Osteocyte (in vitro differentiated cells): ENCODE measurements around the gene SPTBN1. TPM values are rescaled to one million over a fixed set of nuclear protein-coding genes. Genes with fewer than 3 reads are reported as not detected.

ENCODE experiments used
- DNase-seq: peaks from one replicate; pipeline ENCODE4 v3.0.0; 2021; ENCODE audit warnings: mixed read lengths; ENCODE audit not compliant: unreplicated experiment; ENCODE audit errors: extremely low spot score
- H3K27ac Mint-ChIP-seq: one replicate; pipeline ENCODE4 v1.8.0; 2021; ENCODE audit warnings: mild to moderate bottlenecking, mixed read lengths; ENCODE audit not compliant: unreplicated experiment
- H3K27me3 Mint-ChIP-seq: one replicate; pipeline ENCODE4 v1.8.0; 2021; ENCODE audit warnings: mixed read lengths; ENCODE audit not compliant: unreplicated experiment
- H3K36me3 Mint-ChIP-seq: one replicate; pipeline ENCODE4 v1.8.0; 2021; ENCODE audit warnings: mixed read lengths; ENCODE audit not compliant: unreplicated experiment
- H3K4me1 Mint-ChIP-seq: one replicate; pipeline ENCODE4 v1.8.0; 2021; ENCODE audit warnings: mixed read lengths; ENCODE audit not compliant: unreplicated experiment
- H3K4me3 Mint-ChIP-seq: one replicate; pipeline ENCODE4 v1.8.0; 2021; ENCODE audit warnings: mild to moderate bottlenecking, moderate library complexity, mixed read lengths; ENCODE audit not compliant: unreplicated experiment
- H3K9me3 Mint-ChIP-seq: one replicate; pipeline ENCODE4 v1.8.0; 2021; ENCODE audit warnings: mixed read lengths; ENCODE audit not compliant: unreplicated experiment
- total RNA-seq: library from RNA; stranded (reverse); gene quantifications from 2 replicates; pipeline ENCODE4 v1.2.1, GENCODE V29; 2021
- TF ChIP-seq, protein P1 (sequence below): fragments of 200-600 bp; sonication (generic); IDR thresholded peaks from 2 replicates; pipeline ENCODE4 v1.5.0; 2021; ENCODE audit warnings: antibody characterized with exemption, mild to moderate bottlenecking, moderate library complexity

The SPTBN1 gene
- total RNA-seq, 1 donor from 2014 or later, result 248 TPM

- TF ChIP-seq, protein P1, sequence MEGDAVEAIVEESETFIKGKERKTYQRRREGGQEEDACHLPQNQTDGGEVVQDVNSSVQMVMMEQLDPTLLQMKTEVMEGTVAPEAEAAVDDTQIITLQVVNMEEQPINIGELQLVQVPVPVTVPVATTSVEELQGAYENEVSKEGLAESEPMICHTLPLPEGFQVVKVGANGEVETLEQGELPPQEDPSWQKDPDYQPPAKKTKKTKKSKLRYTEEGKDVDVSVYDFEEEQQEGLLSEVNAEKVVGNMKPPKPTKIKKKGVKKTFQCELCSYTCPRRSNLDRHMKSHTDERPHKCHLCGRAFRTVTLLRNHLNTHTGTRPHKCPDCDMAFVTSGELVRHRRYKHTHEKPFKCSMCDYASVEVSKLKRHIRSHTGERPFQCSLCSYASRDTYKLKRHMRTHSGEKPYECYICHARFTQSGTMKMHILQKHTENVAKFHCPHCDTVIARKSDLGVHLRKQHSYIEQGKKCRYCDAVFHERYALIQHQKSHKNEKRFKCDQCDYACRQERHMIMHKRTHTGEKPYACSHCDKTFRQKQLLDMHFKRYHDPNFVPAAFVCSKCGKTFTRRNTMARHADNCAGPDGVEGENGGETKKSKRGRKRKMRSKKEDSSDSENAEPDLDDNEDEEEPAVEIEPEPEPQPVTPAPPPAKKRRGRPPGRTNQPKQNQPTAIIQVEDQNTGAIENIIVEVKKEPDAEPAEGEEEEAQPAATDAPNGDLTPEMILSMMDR, result no peak
- peak overlapping the region; percentile 59 for H3K27ac Mint-ChIP-seq
- no peaks in the 10 kb centered on the region for H3K9me3 Mint-ChIP-seq
- H3K4me1 Mint-ChIP-seq, result peaks cover 49% of the 10 kb centered on the region
- no peak overlapping the region for H3K4me3 Mint-ChIP-seq
- DNase-seq, result no peak
- H3K27me3 Mint-ChIP-seq, result no peaks in the 10 kb centered on the region
- peaks cover 19% of the 10 kb centered on the region for H3K36me3 Mint-ChIP-seq
These were observed 140.1 kb downstream of the SPTBN1 start for GRCh38 chr2:54595999-54596902.

GRCh38 chr2:54597153-54597848 lies 141.2 kb downstream of the SPTBN1 start:
- TF ChIP-seq, protein P1, result no peak
- Mint-ChIP-seq H3K9me3 (no peaks in the 10 kb centered on the region), H3K27me3 (no peaks in the 10 kb centered on the region), H3K4me1 (peaks cover 43% of the 10 kb centered on the region), H3K36me3 (peaks cover 19% of the 10 kb centered on the region), H3K4me3 (no peak overlapping the region), H3K27ac (peak overlapping the region; percentile 59)
- no peak for DNase-seq

DNA sequence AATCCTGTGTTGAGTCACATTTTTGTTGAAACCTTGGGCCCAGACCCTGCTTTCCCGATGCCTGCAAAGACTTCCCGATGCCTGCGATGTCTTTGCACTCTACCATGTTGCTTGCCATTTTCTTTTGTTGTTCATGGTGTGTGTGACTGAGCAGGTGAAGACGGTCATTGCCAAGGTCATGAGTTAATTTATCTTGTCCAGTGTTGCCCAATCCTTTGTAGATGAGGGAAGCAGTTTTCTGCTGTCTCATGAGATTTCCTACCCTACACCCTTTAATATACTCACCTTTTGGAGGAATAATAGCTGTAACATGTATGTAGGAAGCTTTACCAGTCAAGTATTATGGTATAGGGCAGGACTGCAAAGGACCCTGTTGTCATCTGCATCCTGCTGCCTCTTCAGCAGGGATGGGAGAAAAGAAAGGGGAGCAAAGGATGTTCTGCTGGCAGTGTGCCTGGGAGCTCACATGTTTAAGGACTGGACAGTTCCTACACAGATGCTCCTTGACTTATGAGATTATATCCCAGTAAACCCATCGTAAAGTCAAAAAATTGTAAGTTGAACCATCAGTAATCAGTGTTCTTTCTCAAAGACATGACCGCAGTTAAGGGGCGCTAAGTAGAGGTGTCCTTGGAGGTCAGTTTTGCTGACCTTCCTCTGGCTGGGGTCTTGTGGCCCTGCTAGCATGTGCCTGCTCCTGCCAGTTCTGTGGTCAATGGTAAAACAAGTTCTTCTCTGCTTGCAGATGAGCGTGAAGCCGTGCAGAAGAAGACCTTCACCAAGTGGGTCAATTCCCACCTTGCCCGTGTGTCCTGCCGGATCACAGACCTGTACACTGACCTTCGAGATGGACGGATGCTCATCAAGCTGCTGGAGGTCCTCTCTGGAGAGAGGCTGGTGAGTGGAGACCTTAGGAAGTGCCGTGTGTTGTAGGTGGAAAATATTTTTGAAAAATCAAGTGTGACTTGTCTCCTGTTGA lies 142.5 kb downstream of the SPTBN1 start:
- H3K36me3 Mint-ChIP-seq, result peaks cover 16% of the 10 kb centered on the region
- H3K27ac Mint-ChIP-seq, result no peak overlapping the region
- H3K4me3 Mint-ChIP-seq, result no peak overlapping the region
- no peak for DNase-seq
- H3K4me1 Mint-ChIP-seq, result peaks cover 57% of the 10 kb centered on the region
- H3K9me3 Mint-ChIP-seq, result no peaks in the 10 kb centered on the region
- TF ChIP-seq, protein P1, result no peak
- H3K27me3 Mint-ChIP-seq, result no peaks in the 10 kb centered on the region

GRCh38 chr2:54599326-54599710 lies 143.2 kb downstream of the SPTBN1 start:
- Mint-ChIP-seq H3K27me3 (no peaks in the 10 kb centered on the region), H3K36me3 (peaks cover 16% of the 10 kb centered on the region), H3K27ac (peak overlapping the region; percentile 18), H3K9me3 (no peaks in the 10 kb centered on the region), H3K4me3 (no peak overlapping the region), H3K4me1 (peaks cover 63% of the 10 kb centered on the region)
- TF ChIP-seq, protein P1, result no peak
- no peak for DNase-seq
